NCI-H1092 treated with DMSO at 0.1 percent for 48 hours (cell line): ENCODE measurements around the gene FAH.
A peak's percentile ranks its signal among the peaks of the same experiment; 100 is the strongest.
"Not testable (repeated sequence)": the region's sequence is repeated elsewhere in the genome, so short reads cannot be mapped to it uniquely, and the experiment has no call there.

Source experiments
- DNase-seq: peaks from one replicate; lab custom pipeline; 2025; lab: John Stamatoyannopoulos, UW

FAH gene

GRCh38 chr15:80152896-80153876 lies at the start of gene FAH:
Gene FAH (plus strand): TSS chr15:80152999. CDS start chr15:80153055, 56 bp downstream.
- peak; percentile 27 for DNase-seq

- DNase-seq = no peak
Observed at GRCh38 chr15:80105193-80105592, 47.6 kb upstream of the FAH start.

GRCh38 chr15:80105595-80105994 lies 47.2 kb upstream of the FAH start:
- DNase-seq = no peak

- DNase-seq = no peak
Observed at GRCh38 chr15:80106051-80106450, 46.7 kb upstream of the FAH start.

- no peak for DNase-seq
Observed at GRCh38 chr15:80107204-80107603, 45.6 kb upstream of the FAH start.

GRCh38 chr15:80107774-80108173 lies 45.0 kb upstream of the FAH start:
- DNase-seq = no peak

GRCh38 chr15:80109388-80109787 lies 43.4 kb upstream of the FAH start:
- DNase-seq = no peak

- no peak for DNase-seq
Observed at GRCh38 chr15:80110920-80111319, 41.9 kb upstream of the FAH start.

- no peak for DNase-seq
Observed at GRCh38 chr15:80114114-80114513, 38.7 kb upstream of the FAH start.

GRCh38 chr15:80115021-80115420 lies 37.8 kb upstream of the FAH start:
- no peak for DNase-seq

- no peak for DNase-seq
Observed at GRCh38 chr15:80118956-80119355, 33.8 kb upstream of the FAH start.

- DNase-seq = no peak
Observed at GRCh38 chr15:80120636-80121035, 32.2 kb upstream of the FAH start.

- no peak for DNase-seq
Observed at GRCh38 chr15:80121546-80121945, 31.3 kb upstream of the FAH start.

GRCh38 chr15:80123034-80123433 lies 29.8 kb upstream of the FAH start:
- no peak for DNase-seq

- DNase-seq = not testable (repeated sequence)
Observed at GRCh38 chr15:80127253-80127652, 25.5 kb upstream of the FAH start.

- no peak for DNase-seq
Observed at GRCh38 chr15:80127911-80128310, 24.9 kb upstream of the FAH start.

- no peak for DNase-seq
Observed at GRCh38 chr15:80132382-80132781, 20.4 kb upstream of the FAH start.

- DNase-seq = no peak
Observed at GRCh38 chr15:80136854-80137253, 15.9 kb upstream of the FAH start.

- DNase-seq = no peak
Observed at GRCh38 chr15:80138961-80139360, 13.8 kb upstream of the FAH start.

- DNase-seq = no peak
Observed at GRCh38 chr15:80140909-80141308, 11.9 kb upstream of the FAH start.

- DNase-seq = no peak
Observed at GRCh38 chr15:80141916-80142598, 10.7 kb upstream of the FAH start.

- DNase-seq = no peak
Observed at GRCh38 chr15:80142646-80143045, 10.2 kb upstream of the FAH start.

GRCh38 chr15:80151148-80151547 lies 1.7 kb upstream of the FAH start:
- no peak for DNase-seq
